CD4-positive, alpha-beta T cell (primary cell): ENCODE results near the gene TMEM233. TPM values are rescaled to one million over a fixed set of nuclear protein-coding genes. Genes with fewer than 3 reads are reported as not detected.

Source experiments
- ATAC-seq: fragments of 200-7000 bp; cut with Tn5 transposase; one replicate; pipeline ENCODE4 v1.10.0; 2022; ENCODE audit warnings: mild to moderate bottlenecking; ENCODE audit not compliant: poor library complexity
- CTCF ChIA-PET: fragments of 350-600 bp; sonication (Branson Sonifier 250); formaldehyde crosslinking; loops from one replicate; lab custom pipeline; 2021; ENCODE audit warnings: antibody characterized with exemption, inconsistent platforms; lab: Charles Lee
- POLR2A ChIA-PET: fragments of 350-600 bp; sonication (Branson Sonifier 250); formaldehyde crosslinking; loops from one replicate; lab custom pipeline; 2021; ENCODE audit warnings: antibody characterized with exemption, inconsistent platforms; lab: Charles Lee
- DNase-seq, 14 experiments: peaks; one replicate each; pipeline ENCODE4 v3.0.0-alpha.2; 2013 to 2020; ENCODE audit warnings: mixed read lengths in 2 of 14
- H3K27ac ChIP-seq, 2 donors: one replicate each; pipeline versions ENCODE4 v1.5.1 to v1.7.0; 2013; ENCODE audit warnings: low read length in 2 of 2, low read depth in 1 of 2, mild to moderate bottlenecking in 1 of 2
- H3K27me3 ChIP-seq, 2 experiments: 1 replicate in 1 of 2; 2 replicates in 1 of 2; pipeline versions ENCODE4 v1.6.1 to v1.7.0; 2013; ENCODE audit warnings: low read length in 2 of 2, control low read depth in 1 of 2, mild to moderate bottlenecking in 1 of 2, moderate library complexity in 1 of 2; ENCODE audit not compliant: insufficient read depth in 2 of 2, control insufficient read depth in 1 of 2
- H3K36me3 ChIP-seq: one replicate; pipeline ENCODE4 v1.6.1; 2013; ENCODE audit warnings: low read length, control low read depth; ENCODE audit not compliant: insufficient read depth
- H3K4me1 ChIP-seq: one replicate; pipeline ENCODE4 v1.6.1; 2013; ENCODE audit warnings: low read length, control low read depth; ENCODE audit not compliant: insufficient read depth
- H3K4me3 ChIP-seq: one replicate; pipeline ENCODE4 v1.5.1; 2013; ENCODE audit warnings: mild to moderate bottlenecking, low read length, moderate library complexity
- H3K9me3 ChIP-seq, 2 experiments: 1 replicate in 1 of 2; 2 replicates in 1 of 2; pipeline versions ENCODE4 v1.6.1 to v1.7.0; 2013; ENCODE audit warnings: low read length in 2 of 2, mild to moderate bottlenecking in 2 of 2, control low read depth in 1 of 2, moderate library complexity in 1 of 2; ENCODE audit not compliant: control insufficient read depth in 1 of 2, insufficient read depth in 1 of 2
- H3K27ac Mint-ChIP-seq: one replicate; pipeline ENCODE4 v1.8.0; 2020; ENCODE audit warnings: mixed read lengths
- H3K27me3 Mint-ChIP-seq: one replicate; pipeline ENCODE4 v1.8.0; 2021; ENCODE audit warnings: mixed read lengths
- H3K36me3 Mint-ChIP-seq: one replicate; pipeline ENCODE4 v1.8.0; 2021; ENCODE audit warnings: low read depth, mixed read lengths
- H3K4me1 Mint-ChIP-seq: one replicate; pipeline ENCODE4 v1.8.0; 2021; ENCODE audit warnings: low read depth, mixed read lengths
- H3K4me3 Mint-ChIP-seq: one replicate; pipeline ENCODE4 v1.8.0; 2020; ENCODE audit warnings: mild to moderate bottlenecking, mixed read lengths
- H3K9me3 Mint-ChIP-seq: one replicate; pipeline ENCODE4 v1.8.0; 2020; ENCODE audit warnings: mixed read lengths
- CTCF ChIP-seq: fragments of 200-600 bp; IDR thresholded peaks from one replicate; pipeline ENCODE4 v1.8.0; 2022; ENCODE audit warnings: antibody characterized with exemption, mild to moderate bottlenecking
- intact Hi-C, 2 experiments: fragments of 100-400 bp; cut with DNase I in 1 of 2; cut with micrococcal nuclease in 1 of 2; formaldehyde crosslinking; loops; one replicate each; pipeline versions ENCODE4 v1.15.1 to v1.9.0; 2023 to 2025; cut with DNase I, micrococcal nuclease
- total RNA-seq, 174 experiments: library from RNA in 2 of 174; stranded (reverse) in 2 of 174; gene quantifications; one replicate each; pipeline ENCODE4 v1.2.3 and lab custom pipeline; 2021 to 2026

Gene TMEM233
- total RNA-seq, 2 experiments from 2014 or later = not detected

GRCh38 chr12:119627019-119627643 lies 33.6 kb downstream of the TMEM233 start:
- DNase-seq = no peak
- ChIA-PET CTCF (no interaction called here), POLR2A (no interaction called here)
- no peak overlapping the region for H3K27ac ChIP-seq
- Mint-ChIP-seq H3K9me3 (no peaks in the 10 kb centered on the region), H3K27me3 (peaks cover 42% of the 10 kb centered on the region), H3K4me1 (no peaks in the 10 kb centered on the region), H3K27ac (no peak overlapping the region), H3K4me3 (no peak overlapping the region), H3K36me3 (no peaks in the 10 kb centered on the region)
- no peaks in the 10 kb centered on the region for H3K4me1 ChIP-seq
- peaks cover 4 to 8% of the 10 kb centered on the region in 2 experiments for H3K27me3 ChIP-seq
- ATAC-seq = no peak
- H3K9me3 ChIP-seq = no peaks in the 10 kb centered on the region
- no peak overlapping the region for H3K4me3 ChIP-seq
- H3K36me3 ChIP-seq = no peaks in the 10 kb centered on the region
- intact Hi-C loops = no loop called here
- no peak for TF ChIP-seq CTCF

- POLR2A ChIA-PET = no interaction called here
Measured at GRCh38 chr12:119627686-119628085, 34.1 kb downstream of the TMEM233 start.

GRCh38 chr12:119630223-119630780 lies 36.7 kb downstream of the TMEM233 start:
- intact Hi-C loops = no loop called here
- no peaks in the 10 kb centered on the region for H3K36me3 ChIP-seq
- H3K9me3 Mint-ChIP-seq = no peaks in the 10 kb centered on the region
- H3K27ac ChIP-seq = no peak overlapping the region
- TF ChIP-seq CTCF = no peak
- H3K36me3 Mint-ChIP-seq = no peaks in the 10 kb centered on the region
- H3K4me3 Mint-ChIP-seq = no peak overlapping the region
- H3K4me1 ChIP-seq = no peaks in the 10 kb centered on the region
- POLR2A ChIA-PET = no interaction called here
- DNase-seq = no peak
- CTCF ChIA-PET = no interaction called here
- peaks cover 2 to 17% of the 10 kb centered on the region in 2 experiments for H3K27me3 ChIP-seq
- no peak overlapping the region for H3K27ac Mint-ChIP-seq
- H3K4me1 Mint-ChIP-seq = no peaks in the 10 kb centered on the region
- H3K4me3 ChIP-seq = no peak overlapping the region
- H3K27me3 Mint-ChIP-seq = peaks cover 47% of the 10 kb centered on the region
- no peaks in the 10 kb centered on the region for H3K9me3 ChIP-seq
- no peak for ATAC-seq

More at GRCh38 chr12:119627686-119628085, 34.1 kb downstream of the TMEM233 start:
- CTCF ChIA-PET = no interaction called here
- Histone ChIP-seq H3K9me3 (no peaks in the 10 kb centered on the region), H3K27ac (no peak overlapping the region), H3K36me3 (no peaks in the 10 kb centered on the region), H3K27me3 (peaks cover 4% of the 10 kb centered on the region in 2 experiments), H3K4me3 (no peak overlapping the region), H3K4me1 (no peaks in the 10 kb centered on the region)
- Mint-ChIP-seq H3K9me3 (no peaks in the 10 kb centered on the region), H3K27ac (no peak overlapping the region), H3K27me3 (peaks cover 40% of the 10 kb centered on the region), H3K4me1 (no peaks in the 10 kb centered on the region), H3K4me3 (no peak overlapping the region), H3K36me3 (no peaks in the 10 kb centered on the region)
- intact Hi-C loops = no loop called here
- ATAC-seq (no peak), DNase-seq (no peak)
- TF ChIP-seq CTCF = no peak
